Mucosa of descending colon (tissue), 3 donors: ENCODE measurements around the gene GAS7. TPM values are rescaled to one million over a fixed set of nuclear protein-coding genes. Genes with fewer than 3 reads are reported as not detected.

ENCODE experiments used
- ATAC-seq: fragments of 200-7000 bp; cut with Tn5 transposase; one replicate; pipeline ENCODE4 v1.9.1; 2020; ENCODE audit warnings: mild to moderate bottlenecking, moderate library complexity
- DNase-seq, 3 donors: peaks; one replicate each; pipeline ENCODE4 v3.0.0-alpha.2; 2020
- H3K36me3 ChIP-seq: fragments of 200-600 bp; one replicate; pipeline ENCODE4 v1.8.0; 2021; ENCODE audit warnings: low read depth, mild to moderate bottlenecking
- H3K4me1 ChIP-seq: fragments of 200-600 bp; one replicate; pipeline ENCODE4 v1.8.0; 2021; ENCODE audit warnings: low read depth, mild to moderate bottlenecking
- H3K4me3 ChIP-seq: fragments of 200-600 bp; one replicate; pipeline ENCODE4 v1.8.0; 2021; ENCODE audit warnings: mild to moderate bottlenecking
- H3K9me3 ChIP-seq: fragments of 200-600 bp; one replicate; pipeline ENCODE4 v1.8.0; 2021; ENCODE audit warnings: mild to moderate bottlenecking
- intact Hi-C, 2 donors: fragments of 100-400 bp; cut with DNase I in 1 of 2; cut with micrococcal nuclease in 1 of 2; formaldehyde crosslinking; loops; one replicate each; pipeline versions ENCODE4 v1.11.0 to v1.11.1; 2022; cut with DNase I, micrococcal nuclease
- total RNA-seq, 3 donors: library from RNA; stranded (reverse); fragmentation: NEBNext Ultra II Directional in 2 of 3; extraction: Animal tissue kit (Norgen Biotek cat#: 25700) in 2 of 3; gene quantifications; one replicate each; pipeline versions ENCODE4 v1.2.1 to v1.2.4, GENCODE V29; 2021 to 2023
- TF ChIP-seq, protein P1 (sequence below): fragments of 200-600 bp; IDR thresholded peaks from one replicate; pipeline ENCODE4 v1.8.0; 2022; ENCODE audit warnings: antibody characterized with exemption, mild to moderate bottlenecking
- donor health status: DM: no; HTN: no; CAD: no; lungs with moderate emphysema.
- donor health status: DM: no; HTN: no; CAD: no.
- donor health status: DM: no; HTN: yes; CAD: no.

The GAS7 gene
- total RNA-seq, 3 donors from 2014 or later = 6.4 to 54.4 (median 21.6) TPM

DNA sequence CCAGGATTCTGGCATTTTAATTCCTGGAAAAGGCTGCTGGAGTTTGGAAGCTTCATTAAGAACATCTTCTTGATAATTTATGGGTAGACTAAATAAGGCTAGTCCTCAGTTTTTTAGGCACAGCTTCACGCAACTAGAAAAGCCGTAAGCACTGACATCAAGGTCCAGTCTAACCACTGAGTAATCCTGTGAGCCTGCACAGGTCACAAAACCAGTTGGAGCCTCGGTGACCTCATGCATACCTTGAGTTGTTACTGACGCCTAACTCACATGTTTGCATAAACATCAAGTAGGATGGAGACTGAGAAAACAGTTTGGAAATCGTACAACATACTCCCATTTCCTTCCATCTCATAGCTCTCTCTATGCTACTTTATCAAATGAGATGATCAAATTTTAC, 229.5 kb downstream of the GAS7 start:
- intact Hi-C loops = no loop called here
- no peak for DNase-seq
- ATAC-seq = no peak
- no peaks in the 10 kb centered on the region for H3K36me3 ChIP-seq
- no peak overlapping the region for H3K4me3 ChIP-seq
- H3K9me3 ChIP-seq = no peaks in the 10 kb centered on the region
- TF ChIP-seq, protein P1, sequence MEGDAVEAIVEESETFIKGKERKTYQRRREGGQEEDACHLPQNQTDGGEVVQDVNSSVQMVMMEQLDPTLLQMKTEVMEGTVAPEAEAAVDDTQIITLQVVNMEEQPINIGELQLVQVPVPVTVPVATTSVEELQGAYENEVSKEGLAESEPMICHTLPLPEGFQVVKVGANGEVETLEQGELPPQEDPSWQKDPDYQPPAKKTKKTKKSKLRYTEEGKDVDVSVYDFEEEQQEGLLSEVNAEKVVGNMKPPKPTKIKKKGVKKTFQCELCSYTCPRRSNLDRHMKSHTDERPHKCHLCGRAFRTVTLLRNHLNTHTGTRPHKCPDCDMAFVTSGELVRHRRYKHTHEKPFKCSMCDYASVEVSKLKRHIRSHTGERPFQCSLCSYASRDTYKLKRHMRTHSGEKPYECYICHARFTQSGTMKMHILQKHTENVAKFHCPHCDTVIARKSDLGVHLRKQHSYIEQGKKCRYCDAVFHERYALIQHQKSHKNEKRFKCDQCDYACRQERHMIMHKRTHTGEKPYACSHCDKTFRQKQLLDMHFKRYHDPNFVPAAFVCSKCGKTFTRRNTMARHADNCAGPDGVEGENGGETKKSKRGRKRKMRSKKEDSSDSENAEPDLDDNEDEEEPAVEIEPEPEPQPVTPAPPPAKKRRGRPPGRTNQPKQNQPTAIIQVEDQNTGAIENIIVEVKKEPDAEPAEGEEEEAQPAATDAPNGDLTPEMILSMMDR = no peak
- H3K4me1 ChIP-seq = peaks cover under 1% of the 10 kb centered on the region

DNA sequence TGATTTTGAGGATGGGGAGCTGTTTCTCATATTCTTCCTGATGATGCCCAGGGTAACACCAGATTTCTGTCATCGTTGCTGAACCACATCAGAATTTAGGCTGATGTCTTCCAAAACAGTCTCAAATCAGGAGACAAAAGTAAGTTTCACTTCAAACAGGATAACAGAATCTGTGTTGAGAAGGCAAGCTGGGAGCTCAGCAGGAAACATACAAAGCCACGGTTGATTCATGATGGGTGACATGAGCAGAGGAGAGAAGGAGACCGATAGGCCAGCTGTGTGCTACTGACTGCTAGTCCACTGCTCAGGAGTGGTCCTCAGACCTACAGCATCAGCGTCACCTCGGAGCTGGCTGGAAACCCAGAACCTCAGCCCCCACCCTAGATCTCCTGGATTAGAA, 230.4 kb downstream of the GAS7 start:
- no peak for DNase-seq
- intact Hi-C loops = no loop called here
- H3K9me3 ChIP-seq = no peaks in the 10 kb centered on the region

DNA sequence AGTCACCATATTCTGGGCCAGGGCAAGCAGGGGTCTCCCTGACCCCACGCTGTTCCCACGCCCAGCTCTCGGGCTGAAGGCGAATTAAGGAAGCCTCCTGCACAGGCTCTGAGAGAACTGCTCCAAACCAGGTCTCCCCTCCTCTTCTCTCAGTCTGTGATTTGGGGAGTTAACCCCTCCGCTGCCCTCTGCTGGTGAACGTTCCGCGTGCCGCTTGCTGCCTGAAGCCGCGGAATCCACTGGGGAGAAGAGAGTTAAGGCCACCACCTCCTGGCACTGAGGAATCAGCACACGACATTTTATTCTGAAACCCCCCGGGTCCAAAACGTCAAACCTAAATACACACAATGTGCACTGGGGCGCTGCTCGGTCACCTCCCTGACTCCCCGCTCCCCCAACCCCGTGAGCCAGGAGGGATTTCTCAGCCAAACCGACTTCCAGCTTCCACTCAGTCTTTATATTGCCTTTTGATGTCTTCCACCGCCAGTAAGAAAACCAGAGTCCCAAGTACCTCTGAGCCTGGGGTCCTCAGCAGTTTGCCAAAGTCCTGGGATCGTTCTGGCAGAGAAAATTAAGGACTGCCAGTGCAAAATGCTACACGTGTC, 238.9 kb downstream of the GAS7 start:
- Histone ChIP-seq H3K4me3 (no peak overlapping the region), H3K36me3 (no peaks in the 10 kb centered on the region), H3K4me1 (no peaks in the 10 kb centered on the region), H3K9me3 (no peaks in the 10 kb centered on the region)
- intact Hi-C loops = no loop called here
- ATAC-seq (peak; percentile 24), DNase-seq (peak in 1 of 3 donors; percentile 37)
- TF ChIP-seq, protein P1 = no peak

More for the DNA sequence above, 230.4 kb downstream of the GAS7 start:
- Histone ChIP-seq H3K36me3 (no peaks in the 10 kb centered on the region), H3K4me1 (no peaks in the 10 kb centered on the region), H3K4me3 (no peak overlapping the region)
- TF ChIP-seq, protein P1 = no peak
- ATAC-seq = no peak

DNA sequence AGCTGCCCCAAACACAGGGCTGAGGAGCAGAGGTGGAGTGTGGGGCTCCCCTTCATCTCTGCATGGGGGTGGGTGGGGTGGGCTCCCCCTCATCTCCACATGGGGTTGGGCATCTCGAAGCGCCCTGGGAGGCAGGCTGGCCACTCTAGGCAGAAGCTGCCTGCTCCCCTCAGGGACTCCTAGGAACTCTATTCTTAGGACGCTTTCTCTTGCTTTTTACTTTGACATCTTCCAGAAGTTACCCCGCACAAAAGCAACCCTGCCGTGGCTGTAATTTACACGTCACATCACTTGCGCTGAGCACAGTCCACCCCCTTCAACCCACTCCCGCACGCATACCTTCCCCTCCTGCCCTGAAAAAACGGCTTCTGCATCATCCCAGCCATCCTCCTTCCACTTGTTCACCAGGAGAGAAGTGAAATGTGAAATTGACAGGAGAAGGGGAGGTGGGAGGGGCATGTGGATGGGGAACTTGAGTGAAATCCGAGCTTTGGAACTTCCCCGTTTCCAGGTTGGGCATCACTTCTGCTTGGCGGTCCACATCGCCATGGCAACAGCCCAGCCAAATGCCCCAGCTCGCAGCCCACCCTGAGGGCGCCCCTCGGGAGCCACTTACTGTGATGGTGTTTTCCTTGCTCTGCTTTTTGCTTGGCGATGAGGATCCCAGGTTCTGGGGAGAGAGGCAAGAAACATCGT, 239.7 kb downstream of the GAS7 start:
- ATAC-seq = no peak
- Histone ChIP-seq H3K36me3 (no peaks in the 10 kb centered on the region), H3K9me3 (no peaks in the 10 kb centered on the region), H3K4me3 (no peak overlapping the region), H3K4me1 (no peaks in the 10 kb centered on the region)
- TF ChIP-seq, protein P1 = no peak
- intact Hi-C loops = no loop called here
- no peak for DNase-seq

DNA sequence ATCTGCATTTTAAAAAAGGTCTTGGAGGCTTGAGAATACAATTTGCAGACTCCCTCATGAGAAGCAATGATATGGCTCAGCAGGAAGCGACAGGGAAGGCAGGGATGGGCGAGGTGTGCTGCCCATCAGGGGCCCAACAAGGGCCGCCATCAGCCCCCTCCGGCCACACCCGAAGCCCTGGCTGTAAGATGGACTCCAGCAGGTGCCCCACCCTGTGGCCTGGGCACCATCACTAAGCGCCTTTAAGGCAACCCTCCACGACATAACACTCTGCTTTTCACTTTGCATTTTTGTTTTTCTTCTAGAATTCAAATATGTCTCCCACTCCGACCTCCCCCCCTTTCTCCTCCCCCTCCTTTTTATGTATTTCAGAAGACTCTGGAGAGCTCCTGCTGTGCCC, 241.2 kb downstream of the GAS7 start:
- Histone ChIP-seq H3K36me3 (no peaks in the 10 kb centered on the region), H3K9me3 (no peaks in the 10 kb centered on the region), H3K4me3 (no peak overlapping the region), H3K4me1 (no peaks in the 10 kb centered on the region)
- TF ChIP-seq, protein P1 = no peak
- ATAC-seq = no peak
- intact Hi-C loops = no loop called here
- no peak for DNase-seq
